Ishikawa (cell line): ENCODE data around the gene HHIPL1.

Experiments used
- CEBPB ChIP-seq: IDR thresholded peaks from 2 replicates; pipeline ENCODE4 v1.6.1; 2012
- CREB1 ChIP-seq: IDR thresholded peaks from 2 replicates; pipeline ENCODE4 v1.6.1; 2012; ENCODE audit warnings: low read depth
- EGR1 ChIP-seq: IDR thresholded peaks from 2 replicates; pipeline ENCODE4 v1.6.1; 2012
- EP300 ChIP-seq: IDR thresholded peaks from 2 replicates; pipeline ENCODE4 v1.6.1; 2012; ENCODE audit warnings: borderline replicate concordance
- FOXM1 ChIP-seq: IDR thresholded peaks from 2 replicates; pipeline ENCODE4 v1.6.1; 2012; ENCODE audit warnings: low read depth, borderline replicate concordance
- NFIC ChIP-seq: IDR thresholded peaks from 2 replicates; pipeline ENCODE4 v1.6.1; 2012
- RAD21 ChIP-seq: IDR thresholded peaks from 2 replicates; pipeline ENCODE4 v1.6.1; 2012; ENCODE audit warnings: low read depth
- TAF1 ChIP-seq: IDR thresholded peaks from 2 replicates; pipeline ENCODE4 v1.6.1; 2012; ENCODE audit warnings: low read depth, mild to moderate bottlenecking
- TCF12 ChIP-seq: IDR thresholded peaks from 2 replicates; pipeline ENCODE4 v1.6.1; 2012; ENCODE audit warnings: low read depth
- TEAD4 ChIP-seq: IDR thresholded peaks from 2 replicates; pipeline ENCODE4 v1.6.1; 2012
- YY1 ChIP-seq: IDR thresholded peaks from 2 replicates; pipeline ENCODE4 v1.6.1; 2012; ENCODE audit warnings: low read depth
- ZBTB7A ChIP-seq: IDR thresholded peaks from 2 replicates; pipeline ENCODE4 v1.6.1; 2012; ENCODE audit warnings: low read depth
- TF ChIP-seq, protein P1 (sequence below): IDR thresholded peaks from 2 replicates; pipeline ENCODE4 v1.6.1; 2012
- TF ChIP-seq, protein P2 (sequence below): IDR thresholded peaks from 2 replicates; pipeline ENCODE4 v1.6.1; 2012
- TF ChIP-seq, protein P3 (sequence below): IDR thresholded peaks from 2 replicates; pipeline ENCODE4 v1.6.1; 2012; ENCODE audit warnings: low read depth, mild to moderate bottlenecking

The HHIPL1 gene

DNA sequence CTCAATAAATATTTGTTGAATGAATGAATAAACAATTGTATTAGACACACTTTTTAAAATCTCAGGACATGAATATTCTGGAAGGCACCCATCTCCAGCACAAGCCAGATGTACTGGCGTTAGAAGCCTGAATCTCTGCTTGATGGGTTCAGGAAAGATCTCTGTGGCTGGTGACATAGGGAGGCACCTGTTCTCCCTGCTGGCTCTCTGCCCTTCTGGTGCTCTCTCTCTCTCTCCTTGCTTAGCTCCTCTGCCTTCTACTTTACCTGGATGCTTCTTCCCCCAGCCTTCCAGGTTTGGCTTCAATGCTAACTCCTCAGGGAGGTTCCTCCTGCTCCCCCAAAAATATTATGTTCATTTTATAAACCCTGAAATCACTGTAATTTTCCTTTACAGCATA is 40.7 kb downstream of the HHIPL1 start:
- no peak for TF ChIP-seq TEAD4
- TF ChIP-seq FOXM1, result no peak
- TF ChIP-seq, protein P1, sequence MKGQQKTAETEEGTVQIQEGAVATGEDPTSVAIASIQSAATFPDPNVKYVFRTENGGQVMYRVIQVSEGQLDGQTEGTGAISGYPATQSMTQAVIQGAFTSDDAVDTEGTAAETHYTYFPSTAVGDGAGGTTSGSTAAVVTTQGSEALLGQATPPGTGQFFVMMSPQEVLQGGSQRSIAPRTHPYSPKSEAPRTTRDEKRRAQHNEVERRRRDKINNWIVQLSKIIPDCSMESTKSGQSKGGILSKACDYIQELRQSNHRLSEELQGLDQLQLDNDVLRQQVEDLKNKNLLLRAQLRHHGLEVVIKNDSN, result no peak
- no peak for TF ChIP-seq NFIC
- TF ChIP-seq TCF12, result no peak
- TF ChIP-seq EGR1, result no peak
- TF ChIP-seq ZBTB7A, result no peak
- TF ChIP-seq, protein P2, sequence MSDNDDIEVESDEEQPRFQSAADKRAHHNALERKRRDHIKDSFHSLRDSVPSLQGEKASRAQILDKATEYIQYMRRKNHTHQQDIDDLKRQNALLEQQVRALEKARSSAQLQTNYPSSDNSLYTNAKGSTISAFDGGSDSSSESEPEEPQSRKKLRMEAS, result no peak
- TF ChIP-seq RAD21, result no peak

DNA sequence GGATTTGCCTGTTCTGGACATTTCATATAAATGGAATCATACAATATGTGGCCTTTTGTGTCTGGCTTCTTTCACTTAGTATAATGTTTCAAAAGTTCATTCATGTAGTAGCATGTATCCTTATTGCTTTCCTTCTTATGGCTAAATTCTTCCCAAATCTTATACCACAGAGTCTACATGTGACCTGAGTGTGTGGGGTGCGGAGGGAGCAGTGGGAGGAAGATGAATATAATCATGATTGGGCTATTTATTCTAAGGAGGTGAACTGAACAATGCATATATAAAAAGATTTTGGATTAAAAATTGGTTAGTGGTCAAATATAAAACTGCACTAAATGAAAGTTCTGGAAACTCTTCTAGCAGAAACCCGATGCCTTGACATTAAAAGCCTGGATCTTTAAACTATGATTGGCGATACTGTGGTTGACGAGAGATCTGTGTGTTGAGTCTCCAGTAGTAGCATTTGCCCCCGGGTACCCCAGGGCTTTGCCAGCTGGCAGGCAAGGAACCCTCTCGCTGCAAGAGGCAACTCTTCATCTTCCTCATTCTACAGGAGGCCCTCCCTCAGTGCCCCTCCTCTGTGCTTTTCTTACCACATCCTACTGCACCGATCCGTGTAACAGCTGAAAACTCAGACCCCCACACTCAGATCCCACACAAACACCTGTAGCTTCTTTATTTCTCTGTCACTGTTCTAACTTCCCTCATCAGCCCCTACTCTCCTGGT is 41.8 kb downstream of the HHIPL1 start:
- TF ChIP-seq NFIC (no peak), ZBTB7A (no peak), CREB1 (no peak), RAD21 (no peak), EGR1 (no peak), TEAD4 (no peak), CEBPB (no peak), TCF12 (no peak), EP300 (no peak), FOXM1 (no peak), TAF1 (no peak), YY1 (no peak)
- TF ChIP-seq, protein P3, sequence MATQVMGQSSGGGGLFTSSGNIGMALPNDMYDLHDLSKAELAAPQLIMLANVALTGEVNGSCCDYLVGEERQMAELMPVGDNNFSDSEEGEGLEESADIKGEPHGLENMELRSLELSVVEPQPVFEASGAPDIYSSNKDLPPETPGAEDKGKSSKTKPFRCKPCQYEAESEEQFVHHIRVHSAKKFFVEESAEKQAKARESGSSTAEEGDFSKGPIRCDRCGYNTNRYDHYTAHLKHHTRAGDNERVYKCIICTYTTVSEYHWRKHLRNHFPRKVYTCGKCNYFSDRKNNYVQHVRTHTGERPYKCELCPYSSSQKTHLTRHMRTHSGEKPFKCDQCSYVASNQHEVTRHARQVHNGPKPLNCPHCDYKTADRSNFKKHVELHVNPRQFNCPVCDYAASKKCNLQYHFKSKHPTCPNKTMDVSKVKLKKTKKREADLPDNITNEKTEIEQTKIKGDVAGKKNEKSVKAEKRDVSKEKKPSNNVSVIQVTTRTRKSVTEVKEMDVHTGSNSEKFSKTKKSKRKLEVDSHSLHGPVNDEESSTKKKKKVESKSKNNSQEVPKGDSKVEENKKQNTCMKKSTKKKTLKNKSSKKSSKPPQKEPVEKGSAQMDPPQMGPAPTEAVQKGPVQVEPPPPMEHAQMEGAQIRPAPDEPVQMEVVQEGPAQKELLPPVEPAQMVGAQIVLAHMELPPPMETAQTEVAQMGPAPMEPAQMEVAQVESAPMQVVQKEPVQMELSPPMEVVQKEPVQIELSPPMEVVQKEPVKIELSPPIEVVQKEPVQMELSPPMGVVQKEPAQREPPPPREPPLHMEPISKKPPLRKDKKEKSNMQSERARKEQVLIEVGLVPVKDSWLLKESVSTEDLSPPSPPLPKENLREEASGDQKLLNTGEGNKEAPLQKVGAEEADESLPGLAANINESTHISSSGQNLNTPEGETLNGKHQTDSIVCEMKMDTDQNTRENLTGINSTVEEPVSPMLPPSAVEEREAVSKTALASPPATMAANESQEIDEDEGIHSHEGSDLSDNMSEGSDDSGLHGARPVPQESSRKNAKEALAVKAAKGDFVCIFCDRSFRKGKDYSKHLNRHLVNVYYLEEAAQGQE, result no peak
- TF ChIP-seq, protein P2, result no peak

DNA sequence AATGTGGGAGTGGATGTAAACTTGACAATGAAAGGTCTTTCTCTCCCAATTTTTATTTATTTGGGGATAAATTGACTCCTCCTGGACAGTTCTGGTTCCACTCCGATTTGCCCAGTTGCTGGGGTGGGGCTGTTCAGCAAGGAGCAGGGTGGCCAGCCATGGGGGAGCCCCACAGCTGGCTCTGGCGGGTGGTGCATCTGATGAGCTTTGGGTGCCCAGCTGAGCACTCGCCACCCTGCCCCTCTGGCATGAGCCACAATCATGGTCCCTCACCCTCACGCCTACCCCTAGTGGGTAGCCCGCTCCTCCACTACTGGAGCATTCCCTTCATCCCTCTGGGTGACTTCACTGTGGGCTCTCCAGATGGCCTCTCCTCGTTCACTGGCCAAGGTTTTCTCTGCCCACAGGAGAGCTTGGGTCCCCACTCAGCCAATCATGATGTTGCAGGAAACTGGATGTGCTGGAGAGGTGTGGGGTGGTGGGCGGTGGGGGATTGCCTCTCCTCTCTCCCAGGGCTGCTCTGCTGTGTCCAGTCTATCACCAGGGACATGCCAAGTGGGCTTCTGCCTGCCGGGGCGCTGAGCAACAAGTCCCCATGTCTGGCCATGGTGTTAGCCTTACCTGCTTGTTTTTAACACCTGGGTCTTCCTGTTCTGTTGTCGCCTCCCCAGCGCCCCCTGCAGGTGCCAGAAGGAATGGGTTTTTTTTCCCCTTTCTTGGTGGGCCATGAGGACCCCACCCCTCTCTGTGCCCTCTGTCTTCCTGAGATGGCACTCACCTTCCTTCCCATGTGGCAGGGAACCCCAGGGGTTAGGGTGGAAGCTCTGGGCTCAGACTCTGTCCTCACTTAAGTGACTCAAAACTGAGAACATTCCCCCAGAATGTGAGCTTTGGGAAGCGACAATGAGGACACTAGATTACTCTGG is 42.6 kb downstream of the HHIPL1 start:
- TF ChIP-seq, protein P1, result no peak
- TF ChIP-seq, protein P3, result no peak
- TF ChIP-seq, protein P2, result no peak
- TF ChIP-seq NFIC, result no peak
- no peak for TF ChIP-seq EGR1
- no peak for TF ChIP-seq FOXM1
- TF ChIP-seq CEBPB, result no peak
- TF ChIP-seq ZBTB7A, result peak; percentile 100
- peak; percentile 60 for TF ChIP-seq RAD21

DNA sequence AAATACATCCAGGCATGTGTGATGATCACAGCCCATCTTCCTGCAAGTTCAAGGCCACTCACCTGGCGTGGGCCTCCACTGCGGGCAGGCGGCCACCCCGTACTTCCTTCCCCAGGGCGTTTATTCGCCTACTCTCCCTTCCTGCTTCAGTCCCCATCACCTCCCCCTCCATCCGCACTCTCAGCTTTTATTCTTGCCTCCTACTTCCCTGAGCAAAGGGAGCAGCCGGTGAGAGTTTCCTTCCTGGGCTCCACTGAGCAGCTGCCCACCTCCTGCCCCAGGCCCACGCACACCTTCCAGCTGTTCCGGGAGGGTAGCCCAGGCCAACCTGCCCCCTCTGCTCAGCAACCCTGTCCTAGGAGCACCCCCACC is 43.3 kb downstream of the HHIPL1 start:
- no peak for TF ChIP-seq TAF1
- TF ChIP-seq, protein P3, result no peak
- no peak for TF ChIP-seq TCF12
- no peak for TF ChIP-seq NFIC
- no peak for TF ChIP-seq YY1
